ENCODE results near the gene XCR1.
"Not testable (repeated sequence)": the region's sequence is repeated elsewhere in the genome, so short reads cannot be mapped to it uniquely, and the experiment has no call there.

The XCR1 gene

GRCh38 chr3:46003706-46004105 lies 23.6 kb downstream of the XCR1 start:
- not testable (repeated sequence) for DNase-seq

- no peak for DNase-seq
These were observed 26.1 kb downstream of the XCR1 start for GRCh38 chr3:46001178-46001577.

- DNase-seq: no peak
These were observed 29.3 kb downstream of the XCR1 start for GRCh38 chr3:45997942-45998341.

- DNase-seq: not testable (repeated sequence)
These were observed 29.8 kb downstream of the XCR1 start for GRCh38 chr3:45997499-45997898.

GRCh38 chr3:45995236-45996192 lies 31.8 kb downstream of the XCR1 start, which contains the start of gene FYCO1:
TSS of gene FYCO1 (minus strand) at chr3:45995824. CDS start at chr3:45984910, 10,914 bp downstream.
- DNase-seq: peak; percentile 39

- no peak for DNase-seq
These were observed 32.7 kb downstream of the XCR1 start for GRCh38 chr3:45994419-45995235.

GRCh38 chr3:45993421-45994027 lies 33.8 kb downstream of the XCR1 start:
- no peak for DNase-seq

GRCh38 chr3:45992821-45993221 lies 34.5 kb downstream of the XCR1 start:
- no peak for DNase-seq

GRCh38 chr3:45992133-45992729 lies 35.1 kb downstream of the XCR1 start:
- no peak for DNase-seq

- DNase-seq: no peak
These were observed 35.9 kb downstream of the XCR1 start for GRCh38 chr3:45991341-45991740.

- no peak for DNase-seq
These were observed 37.1 kb downstream of the XCR1 start for GRCh38 chr3:45990181-45990580.

GRCh38 chr3:45988804-45989203 lies 38.5 kb downstream of the XCR1 start:
- no peak for DNase-seq

GRCh38 chr3:45988362-45988761 lies 38.9 kb downstream of the XCR1 start:
- no peak for DNase-seq

- DNase-seq: no peak
These were observed 39.7 kb downstream of the XCR1 start for GRCh38 chr3:45987368-45988291.

- DNase-seq: no peak
These were observed 40.8 kb downstream of the XCR1 start for GRCh38 chr3:45986303-45986982.

- DNase-seq: no peak
These were observed 41.6 kb downstream of the XCR1 start for GRCh38 chr3:45985532-45986302.

- no peak for DNase-seq
These were observed 42.7 kb downstream of the XCR1 start for GRCh38 chr3:45984331-45985312.

- DNase-seq: no peak
These were observed 43.5 kb downstream of the XCR1 start for GRCh38 chr3:45983770-45984169.
